NCI-H82 treated with DMSO at 0.1 percent for 48 hours (cell line): ENCODE data around the gene TGFBR3L.

Source experiments
- DNase-seq: peaks from one replicate; lab custom pipeline; 2025; ENCODE audit not compliant: unreplicated experiment; lab: John Stamatoyannopoulos, UW

The TGFBR3L gene

DNA sequence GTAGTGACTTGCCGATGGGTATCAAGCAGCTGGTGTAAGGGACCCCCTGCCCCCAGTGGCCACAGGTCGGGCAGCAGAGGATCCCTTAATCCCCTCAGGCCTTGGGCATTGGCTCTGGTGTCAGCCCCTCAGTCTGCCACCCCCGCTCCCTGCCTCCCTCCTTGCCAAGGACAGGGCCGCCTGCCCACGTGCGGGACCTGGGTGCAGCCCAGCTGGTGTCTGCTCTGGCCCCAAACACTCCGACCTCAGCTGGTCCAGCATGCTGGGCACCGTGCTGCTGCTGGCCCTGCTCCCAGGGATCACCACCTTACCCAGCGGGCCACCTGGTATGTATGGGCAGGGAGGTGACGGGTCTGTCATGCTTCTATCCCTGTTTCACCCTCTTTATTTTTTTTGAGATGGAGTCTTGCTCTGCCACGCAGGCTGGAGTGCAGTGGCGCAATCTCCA lies at the start of gene TGFBR3L:
Gene TGFBR3L, plus strand, starts transcription at position 233 of the 448 bp plus-strand sequence.
- no peak for DNase-seq

DNA sequence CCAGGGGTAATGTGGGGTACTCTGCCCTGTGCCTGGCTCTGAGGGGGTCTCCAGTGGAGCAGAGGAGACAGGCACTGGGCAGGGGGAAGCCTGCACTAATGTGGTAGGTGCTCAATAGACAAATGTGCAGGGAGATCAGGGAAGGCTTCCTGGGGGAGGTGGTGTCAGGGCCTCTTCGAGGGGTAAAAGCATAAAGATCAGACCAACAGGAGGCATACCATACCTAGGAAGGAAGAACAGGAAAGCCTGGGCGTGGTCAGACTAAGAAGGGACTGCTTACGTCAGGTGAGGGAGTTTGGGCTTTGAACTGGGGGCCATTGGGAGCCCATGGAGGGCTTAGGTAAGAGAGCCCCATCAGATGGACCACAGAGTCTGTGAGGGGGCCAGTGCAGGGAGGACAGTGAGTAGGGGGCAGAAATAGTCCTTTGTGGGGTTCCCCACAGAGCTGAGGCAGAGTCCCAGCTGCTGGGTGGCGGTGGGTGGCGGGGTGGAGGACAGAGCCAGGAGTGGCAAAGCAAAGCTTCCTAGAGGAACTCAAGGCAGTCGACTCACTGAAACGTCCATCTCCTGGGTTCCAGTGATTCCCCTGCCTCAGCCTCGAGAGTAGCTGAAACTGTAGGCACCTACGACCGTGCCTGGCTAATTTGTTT lies 49.2 kb upstream of the TGFBR3L start:
- no peak for DNase-seq

DNA sequence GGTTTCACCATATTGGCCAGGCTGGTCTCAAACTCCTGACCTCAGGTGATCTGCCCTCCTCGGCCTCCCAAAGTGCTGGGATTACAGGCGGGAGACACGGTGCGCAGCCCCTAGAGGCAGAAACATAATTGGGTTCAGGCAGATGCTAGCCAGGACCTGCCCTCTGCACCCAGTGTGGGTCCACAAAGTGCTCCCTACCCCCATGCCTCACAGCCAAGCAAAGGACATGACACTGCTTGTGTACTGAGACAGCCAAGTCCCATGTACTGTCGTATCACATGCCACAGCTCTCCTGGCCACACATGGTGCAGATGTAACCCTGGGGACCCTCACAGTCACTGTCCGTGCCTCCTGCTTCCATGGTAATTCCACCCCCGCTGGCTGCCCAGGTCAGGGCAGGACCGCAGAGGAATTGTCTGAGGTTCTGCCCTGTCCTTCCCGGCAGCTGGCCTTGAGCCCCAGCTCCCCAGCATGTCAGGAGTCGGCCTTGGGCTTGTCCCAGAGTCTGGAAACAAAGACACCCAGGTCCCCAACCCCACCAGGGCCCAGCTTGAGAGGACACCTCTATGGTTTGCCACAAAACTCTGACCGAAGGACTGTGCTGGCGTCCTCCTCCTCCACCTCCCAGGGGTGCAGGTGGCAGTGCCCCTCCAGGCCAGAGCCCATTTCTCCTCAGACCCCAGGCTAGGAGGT lies 48.1 kb upstream of the TGFBR3L start:
- DNase-seq, result no peak

DNA sequence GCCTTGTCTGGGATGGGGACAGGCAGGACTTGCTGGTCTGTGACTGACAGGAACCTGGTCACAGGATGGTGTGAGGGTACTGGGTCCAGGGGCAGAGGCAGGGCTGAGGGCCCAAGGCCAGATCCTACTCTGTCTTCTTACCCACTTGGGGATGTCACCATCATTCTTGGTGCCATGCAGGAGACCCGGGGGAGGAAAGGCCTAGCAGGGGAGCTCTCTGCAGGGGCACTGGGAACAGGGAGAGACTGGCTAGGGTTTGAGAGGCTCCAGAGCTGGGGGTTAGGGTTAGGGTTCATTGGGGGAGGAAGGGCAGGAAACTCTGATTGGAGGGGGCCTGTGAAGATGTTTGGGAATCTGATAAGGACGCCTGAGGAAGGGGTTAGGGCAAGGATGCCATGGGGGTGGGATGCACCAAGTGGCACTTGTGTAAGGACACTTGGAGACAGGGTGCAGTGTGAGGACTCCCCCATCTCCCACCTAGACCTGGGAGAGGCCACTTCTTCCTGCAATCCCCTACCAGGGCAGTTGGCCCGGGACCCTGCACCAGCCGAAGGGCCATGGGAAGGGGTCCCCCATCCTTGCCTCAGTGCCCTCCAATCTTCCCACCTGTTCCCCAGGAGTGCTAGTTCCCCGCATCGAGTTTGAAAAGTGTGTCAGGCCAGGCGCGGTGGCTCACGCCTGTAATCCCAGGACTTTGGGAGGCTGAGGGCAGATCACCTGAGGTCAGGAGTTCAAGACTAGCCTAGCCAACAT lies 47.4 kb upstream of the TGFBR3L start:
- no peak for DNase-seq

- peak; percentile 44 for DNase-seq
These were observed 46.3 kb upstream of the TGFBR3L start for GRCh38 chr19:7868326-7868670.

DNA sequence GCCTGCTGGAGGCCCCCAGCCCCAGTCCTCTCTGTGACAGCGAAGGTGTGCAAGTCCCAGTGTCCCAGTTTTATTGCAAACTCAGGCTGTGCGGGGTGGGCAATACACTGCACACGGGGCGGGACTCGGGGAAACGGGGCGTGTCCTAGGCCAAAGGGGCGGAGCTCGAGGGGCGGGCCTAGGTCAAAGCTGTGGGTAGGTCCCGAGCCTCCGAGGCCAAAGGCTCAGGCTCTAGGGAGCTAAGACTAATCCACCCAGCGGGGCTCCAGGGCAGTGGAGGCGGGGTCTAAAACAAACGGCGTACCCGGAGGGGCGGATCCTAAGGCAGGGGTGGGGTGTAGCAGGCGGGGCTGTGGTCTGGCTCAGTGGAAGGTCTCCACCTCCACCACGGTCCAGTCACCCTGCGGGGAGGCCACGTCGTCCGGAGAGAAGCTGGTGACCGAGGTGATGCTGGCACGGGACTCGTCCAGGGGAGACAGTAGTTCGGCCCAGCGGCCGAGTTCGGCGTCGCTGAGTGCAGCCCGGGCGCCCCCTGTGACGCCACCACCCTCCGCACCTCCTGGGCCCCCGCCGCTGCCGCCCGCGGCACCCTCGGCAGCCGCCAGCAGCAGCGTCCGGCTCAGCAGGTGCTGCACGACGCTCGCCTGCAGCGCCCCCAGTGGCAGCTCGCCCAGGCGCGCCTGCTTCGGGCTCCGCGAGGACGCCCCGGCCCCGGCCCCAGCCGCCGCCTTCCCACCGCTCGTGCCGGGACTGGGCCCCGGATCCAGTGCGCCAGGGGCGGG lies 45.8 kb upstream of the TGFBR3L start:
- DNase-seq, result peak; percentile 44

DNA sequence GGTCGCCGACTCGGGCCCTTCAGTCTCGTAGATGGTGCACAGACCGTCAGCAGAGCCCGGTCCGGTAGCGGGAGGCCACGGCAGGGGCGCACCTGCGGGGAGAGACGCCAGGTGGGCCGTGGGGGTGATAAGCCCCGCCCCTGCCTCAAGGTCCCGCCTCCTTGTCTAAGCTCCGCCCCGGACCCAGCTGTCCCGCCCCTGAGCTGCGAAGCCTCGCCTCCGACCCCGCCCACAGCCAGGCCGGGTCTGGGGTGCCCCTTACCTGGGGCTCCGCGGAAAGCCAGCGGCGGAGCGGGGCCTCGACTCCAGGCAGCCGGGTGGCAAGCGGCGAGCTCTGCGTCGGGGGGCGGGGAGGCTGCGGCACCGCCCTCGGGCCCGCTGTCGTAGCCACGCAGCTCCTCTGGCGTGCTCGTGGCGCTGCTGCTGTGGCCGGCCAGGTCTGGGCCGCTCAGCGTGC lies 45.1 kb upstream of the TGFBR3L start:
- no peak for DNase-seq

- DNase-seq, result no peak
These were observed 44.6 kb upstream of the TGFBR3L start for GRCh38 chr19:7869910-7870511.

- peak; percentile 53 for DNase-seq
These were observed 43.8 kb upstream of the TGFBR3L start for GRCh38 chr19:7870571-7871436.

- peak; percentile 91 for DNase-seq
These were observed 43.0 kb upstream of the TGFBR3L start for GRCh38 chr19:7871437-7872305.

DNA sequence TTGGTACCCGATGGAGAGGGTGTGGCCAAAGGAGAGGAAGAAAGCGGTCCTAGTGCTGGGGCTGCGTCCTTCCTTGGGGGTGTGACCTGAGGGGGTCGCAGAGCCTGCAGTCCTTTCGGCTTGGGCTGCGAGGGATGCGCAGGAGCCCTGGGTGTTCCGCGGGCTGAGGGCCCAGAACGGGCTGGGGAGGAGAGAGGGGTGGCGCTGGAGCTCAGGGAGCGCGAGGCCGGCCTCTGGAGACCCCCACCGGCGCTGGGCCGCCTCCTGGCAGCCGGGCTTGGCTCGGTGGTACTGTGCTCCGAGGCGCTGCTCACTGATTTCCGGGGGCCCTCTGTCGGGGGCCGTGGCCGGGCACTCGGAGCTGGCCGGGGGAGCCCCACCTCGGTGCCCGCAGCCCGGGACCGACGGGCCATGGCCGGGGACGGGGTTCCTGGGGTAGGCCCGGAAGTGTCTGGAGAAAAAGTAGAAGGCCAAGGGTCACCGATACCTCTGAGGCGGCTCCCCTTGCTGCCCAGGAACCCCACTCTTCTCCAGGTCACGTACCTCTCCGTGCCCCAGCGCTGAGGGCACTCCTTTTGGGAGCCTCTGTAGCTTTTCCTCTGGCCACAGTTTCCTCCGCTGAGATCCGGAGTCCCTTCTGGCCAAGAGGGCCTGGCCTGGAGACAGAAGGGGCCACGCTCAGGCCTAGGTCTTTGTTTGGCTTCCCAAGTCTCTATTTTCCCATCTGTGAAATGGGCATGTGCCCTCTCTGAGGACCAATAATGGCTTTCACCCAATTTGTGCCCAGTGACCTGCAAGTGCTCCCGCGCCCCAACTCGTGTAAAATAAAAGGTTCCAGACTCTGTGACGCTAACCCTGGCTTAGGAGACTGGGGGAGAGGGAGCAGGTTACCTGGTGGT lies 42.1 kb upstream of the TGFBR3L start:
- no peak for DNase-seq

DNA sequence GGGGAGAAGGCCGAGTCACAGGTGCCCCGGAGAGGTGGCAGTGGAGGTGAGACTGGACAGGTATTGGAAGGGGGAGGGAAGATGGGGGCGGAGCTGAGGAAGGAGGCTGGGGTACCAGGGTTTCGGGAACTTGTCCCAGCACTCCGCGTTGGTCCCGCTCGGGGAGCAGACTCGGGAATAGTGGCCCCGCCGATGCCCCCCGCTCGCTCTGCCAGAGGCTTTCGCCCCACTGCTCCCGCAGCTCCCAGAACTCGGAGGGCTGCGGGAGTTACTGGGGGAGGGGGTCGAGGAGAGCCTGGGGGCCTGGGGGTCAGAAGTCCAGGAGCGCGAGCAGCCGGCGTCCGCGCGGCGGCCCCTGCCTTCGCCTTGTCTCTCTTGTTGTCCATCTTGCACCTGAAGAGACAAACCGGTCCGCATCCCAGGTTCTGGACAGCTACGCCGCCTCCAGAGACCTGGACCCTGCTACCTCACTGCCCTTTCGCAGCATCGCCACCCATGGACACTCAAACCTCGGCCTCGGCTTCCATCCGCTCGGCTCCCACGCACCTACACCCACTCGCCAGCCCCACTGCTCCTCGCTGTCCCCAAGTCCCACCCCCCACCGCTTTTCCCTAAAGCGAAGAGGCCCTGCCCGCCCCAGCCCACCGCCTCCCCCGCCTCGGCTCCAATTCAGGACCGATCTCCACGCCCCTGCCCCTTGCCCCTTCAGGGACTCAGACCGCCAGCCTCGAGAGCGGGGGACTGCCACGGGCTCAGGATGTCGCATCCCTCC lies 41.1 kb upstream of the TGFBR3L start:
- no peak for DNase-seq

DNA sequence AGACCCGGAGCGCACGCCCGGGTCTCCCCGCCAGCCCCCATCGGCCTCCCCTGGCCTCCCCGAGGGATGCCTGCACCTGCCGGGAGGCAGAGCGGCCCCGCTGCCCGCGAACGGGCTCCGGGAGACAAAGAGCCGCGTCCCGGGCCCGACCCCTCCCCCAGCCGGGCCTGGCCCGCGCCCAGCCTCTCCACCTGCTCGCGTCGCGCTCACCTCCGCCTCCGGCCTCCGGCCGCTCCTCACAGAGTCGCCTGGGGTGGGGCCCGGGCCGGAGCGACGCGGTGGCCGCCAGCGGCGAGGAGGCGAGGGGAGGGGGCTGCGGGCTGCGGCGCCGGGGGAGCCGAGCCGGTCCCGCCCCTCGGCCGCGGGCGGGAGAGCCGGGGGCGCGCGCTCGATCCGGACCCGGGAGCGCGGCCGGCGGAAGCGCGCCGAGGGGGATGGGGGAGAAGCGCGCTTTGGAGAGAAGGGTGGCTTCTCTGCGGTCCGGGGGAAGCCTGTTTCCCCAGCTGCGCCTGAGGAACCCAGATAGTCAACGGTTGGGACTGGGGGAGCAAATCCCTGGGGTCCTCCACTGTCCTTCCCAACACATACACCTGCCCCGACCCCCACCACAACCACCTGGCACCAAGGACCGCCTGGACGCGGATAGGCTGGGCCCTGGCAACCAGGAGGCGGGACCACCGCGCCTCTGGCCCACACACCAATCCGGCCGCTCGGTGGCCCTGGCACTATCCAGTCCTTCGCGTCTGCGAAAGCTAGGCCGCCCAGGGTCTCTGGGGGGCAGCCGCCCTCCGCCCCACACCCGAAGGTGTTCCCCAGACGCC lies 40.3 kb upstream of the TGFBR3L start, which contains the start of gene PRR36:
Gene PRR36, minus strand, starts transcription at position 315 of the 821 bp plus-strand sequence. CDS start 701 bp downstream, outside the sequence.
- DNase-seq, result peak; percentile 34

- no peak for DNase-seq
These were observed 39.7 kb upstream of the TGFBR3L start for GRCh38 chr19:7874897-7875273.

- DNase-seq, result no peak
These were observed 37.3 kb upstream of the TGFBR3L start for GRCh38 chr19:7877249-7877836.
